Measurements from ENCODE around the gene APBB2. TPM values are rescaled to one million over a fixed set of nuclear protein-coding genes. Genes with fewer than 3 reads are reported as not detected.

APBB2 gene
- total RNA-seq, 1 donor from 2014 or later = 50.8 TPM

DNA sequence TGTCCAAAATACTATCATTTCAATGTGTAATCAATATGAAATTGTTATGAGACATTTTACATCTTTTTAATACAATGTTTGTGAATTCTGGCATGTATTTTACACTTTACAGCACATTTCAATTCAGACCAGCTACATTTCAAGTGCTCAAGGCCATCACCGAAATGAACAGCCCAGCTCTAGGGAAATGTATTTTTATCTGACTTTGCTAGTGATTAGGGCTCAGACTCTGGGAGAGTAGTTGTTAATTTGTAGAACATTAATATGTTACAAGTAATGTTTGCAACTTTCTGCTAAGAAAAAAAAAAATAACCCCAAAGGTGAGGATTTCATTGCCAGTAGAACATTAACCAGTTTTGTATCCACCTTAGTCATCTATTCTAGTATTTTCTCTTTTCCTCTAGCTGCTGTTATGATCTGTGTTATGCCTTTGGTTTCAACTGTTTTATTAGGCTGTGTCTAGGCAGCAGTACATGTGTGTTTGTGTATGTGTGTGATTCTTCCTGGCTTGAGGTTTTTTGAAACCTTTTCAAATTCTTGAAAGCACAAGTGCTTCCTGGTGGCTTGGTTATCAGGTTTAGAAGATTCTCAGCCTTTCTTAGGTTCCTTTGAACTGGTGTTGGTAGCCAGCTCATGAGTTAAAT lies 338.7 kb downstream of the APBB2 start:
- DNase-seq (ENCODE audit: low read depth) = no peak

DNA sequence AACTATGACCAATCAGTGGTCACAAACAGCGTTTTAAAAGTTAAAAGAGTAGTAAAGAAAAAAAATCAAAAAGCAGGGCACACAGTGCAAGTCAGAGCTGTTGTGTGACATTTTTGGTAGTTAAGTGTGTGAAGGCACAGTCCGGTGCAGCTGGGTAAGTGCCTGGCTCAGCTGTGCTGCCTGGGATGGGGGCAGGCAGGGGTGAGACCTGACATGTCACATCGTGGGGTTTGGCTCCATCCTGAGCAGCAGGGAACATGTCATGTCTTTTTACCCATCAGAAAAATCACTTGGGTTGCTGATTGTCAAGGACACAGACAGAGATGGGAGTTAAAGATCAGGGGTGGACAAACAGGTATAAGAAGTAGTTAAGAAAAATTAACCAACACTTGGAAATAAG lies 339.4 kb downstream of the APBB2 start:
- no peak for DNase-seq (ENCODE audit: low read depth)

DNA sequence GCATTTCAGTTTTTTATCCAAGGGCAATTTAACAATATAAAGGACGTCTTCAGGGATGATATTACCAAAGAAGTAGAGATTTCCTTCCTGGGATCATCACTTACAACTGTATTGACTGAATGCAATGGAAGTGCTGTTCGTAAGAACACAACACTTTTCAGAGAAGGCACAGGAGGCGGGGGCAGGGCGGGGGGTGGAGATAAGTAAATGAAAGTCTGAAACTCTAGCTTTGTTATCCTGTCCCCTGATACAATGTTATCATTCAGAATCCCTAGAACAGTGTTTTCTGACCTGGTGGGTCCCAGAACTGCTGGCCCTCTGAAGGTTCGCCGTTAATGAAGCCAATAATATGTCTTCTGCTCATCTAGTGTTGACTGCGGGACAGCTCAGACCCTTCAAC lies 340.0 kb downstream of the APBB2 start:
- DNase-seq (ENCODE audit: low read depth) = no peak

DNA sequence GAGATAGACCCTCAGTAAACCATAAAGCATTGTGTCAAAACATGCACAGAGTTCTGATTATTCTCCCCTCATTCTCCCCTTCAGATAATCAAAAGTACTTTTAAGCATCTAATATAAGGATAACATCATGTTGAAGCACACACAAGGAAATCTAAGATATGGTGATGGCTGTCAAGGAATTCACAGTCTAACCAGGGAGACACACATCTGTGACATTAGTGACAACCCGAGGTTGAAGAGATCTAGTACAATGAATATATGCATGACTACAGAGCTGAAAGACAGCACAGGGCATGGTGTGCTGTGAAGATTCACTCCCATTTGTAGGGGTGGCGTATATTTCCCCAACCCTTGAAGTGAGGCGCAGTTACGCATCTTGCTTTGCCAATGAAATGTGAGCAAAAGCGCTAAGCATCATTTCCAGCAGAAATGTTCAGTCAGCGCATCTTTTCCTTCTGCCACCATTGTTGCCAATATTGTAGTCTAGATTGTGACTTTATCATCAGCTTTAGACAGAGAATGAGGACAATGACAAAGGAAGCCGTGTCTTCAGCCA lies 342.6 kb downstream of the APBB2 start:
- DNase-seq (ENCODE audit: low read depth) = no peak

DNA sequence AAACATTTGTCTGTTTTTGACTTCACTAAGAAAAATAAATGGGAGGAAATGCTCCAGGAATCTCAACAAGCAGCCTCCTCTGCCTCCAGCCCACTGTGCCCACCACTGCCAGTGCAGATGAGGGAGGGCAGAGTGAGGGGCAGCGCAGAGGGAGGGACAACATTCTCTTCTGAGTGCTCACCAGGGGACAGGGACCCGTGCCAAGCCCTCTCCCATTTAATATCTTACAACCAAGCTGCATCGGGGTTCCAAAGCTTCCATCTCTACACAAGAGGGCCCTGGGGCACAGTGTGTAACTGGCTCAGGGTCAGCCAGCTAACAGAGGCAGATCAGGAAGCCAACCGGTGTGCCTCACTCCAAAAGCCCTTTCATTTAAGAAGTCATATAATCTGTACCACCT lies 344.2 kb downstream of the APBB2 start:
- no peak for DNase-seq (ENCODE audit: low read depth)

DNA sequence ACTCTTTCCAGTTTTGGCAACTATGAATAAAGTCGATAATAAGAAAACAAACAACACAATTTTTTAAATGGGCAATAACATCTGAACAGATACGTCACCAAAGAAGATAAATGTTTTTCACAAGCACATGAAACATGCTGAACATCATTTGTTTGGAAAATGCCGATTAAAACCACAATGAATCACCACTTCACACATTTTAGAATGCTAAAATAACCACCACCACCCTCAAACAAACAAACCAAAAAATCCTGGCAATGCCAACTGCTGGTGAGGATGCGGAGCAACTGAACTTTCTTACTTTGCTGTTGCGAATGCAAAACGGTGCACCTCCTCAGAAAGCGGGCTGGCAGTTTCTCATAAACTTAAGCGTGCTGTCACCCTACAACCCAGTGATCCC lies 348.6 kb downstream of the APBB2 start:
- peak; percentile 73 for DNase-seq (ENCODE audit: low read depth)

DNA sequence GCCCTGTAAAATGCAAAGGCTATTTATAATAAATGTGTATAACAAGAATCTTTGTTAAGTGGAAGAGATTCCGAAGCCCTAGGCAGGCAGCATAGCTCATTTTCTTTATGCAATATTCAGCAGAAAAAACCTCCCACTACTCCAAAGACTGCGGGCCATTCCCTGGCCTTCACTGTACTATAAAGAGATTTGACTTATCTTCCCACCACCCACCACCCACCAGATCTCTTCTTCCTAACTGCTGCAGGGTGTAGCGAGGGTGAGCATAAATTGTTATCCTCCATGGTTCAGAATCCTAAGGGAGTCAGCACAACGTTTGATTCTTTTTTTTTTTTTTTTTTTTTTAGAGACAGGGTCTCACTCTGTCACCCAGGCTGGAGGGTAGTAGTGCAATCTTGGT lies 349.8 kb downstream of the APBB2 start:
- DNase-seq (ENCODE audit: low read depth) = no peak

DNA sequence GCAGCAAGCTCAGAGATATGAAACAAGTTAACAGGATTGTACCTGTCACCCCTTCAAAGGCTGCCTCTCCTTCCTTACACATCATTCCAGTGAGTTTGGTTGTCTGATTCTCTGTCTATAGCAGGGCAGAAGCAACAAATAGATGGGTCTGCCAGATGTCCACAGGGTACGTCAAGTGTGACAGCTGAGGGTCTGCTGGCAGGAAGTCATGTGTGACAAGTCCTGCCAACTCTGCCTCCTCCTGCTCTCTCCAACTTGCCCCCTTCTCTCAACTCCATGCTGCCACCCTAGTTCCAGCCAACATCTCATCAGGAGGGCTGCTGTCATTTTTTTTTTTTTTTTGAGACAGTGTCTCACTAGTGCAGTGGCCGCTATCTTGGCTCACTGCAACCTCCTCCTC lies 355.4 kb downstream of the APBB2 start:
- DNase-seq (ENCODE audit: low read depth) = no peak

DNA sequence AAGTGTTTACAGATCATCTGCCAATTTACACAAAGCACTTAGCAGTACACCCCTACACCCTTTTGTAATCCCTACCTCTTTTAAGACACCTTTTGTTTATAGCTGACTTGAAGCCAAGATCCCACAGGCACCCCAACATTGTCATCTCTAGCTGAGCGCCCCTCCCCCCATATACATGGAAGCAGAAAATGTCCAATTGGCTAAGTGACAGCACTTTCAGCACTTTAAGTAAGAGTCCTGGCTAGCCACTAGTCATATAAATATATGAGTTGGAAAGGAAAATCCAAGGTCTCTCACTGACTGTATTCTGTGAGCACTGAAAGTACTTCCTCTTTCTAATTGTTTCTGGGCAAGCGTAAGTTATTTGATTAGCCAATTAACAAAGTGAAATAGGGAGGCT lies 356.4 kb downstream of the APBB2 start:
- no peak for DNase-seq (ENCODE audit: low read depth)

DNA sequence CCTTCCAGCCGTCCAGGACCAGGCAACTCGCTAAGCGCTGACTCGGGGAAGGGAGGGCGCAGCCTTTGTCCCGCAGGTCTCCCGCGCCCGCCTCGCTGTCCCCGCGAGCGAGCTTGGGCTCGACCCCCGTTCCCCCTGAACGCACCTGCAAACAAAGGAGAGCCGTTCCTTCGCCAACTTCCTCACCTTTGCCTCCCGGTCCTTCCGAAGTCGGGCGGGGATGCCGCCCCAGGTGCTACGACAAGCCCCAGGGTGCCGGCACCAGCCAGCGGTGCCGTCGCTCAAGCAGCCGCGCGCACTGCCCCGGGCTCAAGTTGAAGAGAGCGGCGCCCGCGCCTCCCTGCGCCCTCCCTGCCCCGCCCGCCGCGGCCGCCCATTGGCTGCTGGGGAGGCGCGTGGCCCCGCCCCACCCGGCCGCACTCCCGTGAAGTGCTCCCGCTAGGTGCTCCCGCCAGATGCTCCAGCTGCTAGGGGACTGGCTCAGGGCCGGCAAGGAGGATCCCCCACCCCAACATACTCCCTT lies 357.4 kb downstream of the APBB2 start:
- DNase-seq (ENCODE audit: low read depth) = no peak

DNA sequence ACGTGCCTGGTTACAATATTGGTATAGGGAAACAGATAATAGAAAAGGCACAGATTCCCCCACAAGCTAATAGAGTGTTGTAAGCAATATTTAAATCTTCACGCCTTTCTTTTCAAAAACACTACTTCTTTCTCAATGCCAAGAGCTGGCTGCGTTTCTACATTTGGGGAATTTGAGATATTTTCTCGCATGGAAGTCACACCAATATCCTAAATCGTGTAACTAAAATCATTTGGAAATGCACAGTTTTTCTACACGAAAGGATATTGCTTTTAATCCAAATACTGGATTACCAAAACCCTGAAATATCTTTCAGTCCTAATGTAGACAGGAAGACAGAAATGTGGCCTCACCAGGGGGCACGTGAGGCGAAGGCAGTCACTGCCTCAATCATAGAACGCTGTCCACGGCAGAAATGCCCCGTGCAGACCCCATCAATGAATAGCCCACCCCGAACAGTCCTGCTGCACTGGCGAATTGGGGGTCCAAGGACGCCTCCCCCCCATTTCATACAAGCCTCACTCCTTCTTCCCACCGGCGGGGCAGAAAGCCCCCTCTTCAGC lies 358.0 kb downstream of the APBB2 start:
- DNase-seq (ENCODE audit: low read depth) = no peak

DNA sequence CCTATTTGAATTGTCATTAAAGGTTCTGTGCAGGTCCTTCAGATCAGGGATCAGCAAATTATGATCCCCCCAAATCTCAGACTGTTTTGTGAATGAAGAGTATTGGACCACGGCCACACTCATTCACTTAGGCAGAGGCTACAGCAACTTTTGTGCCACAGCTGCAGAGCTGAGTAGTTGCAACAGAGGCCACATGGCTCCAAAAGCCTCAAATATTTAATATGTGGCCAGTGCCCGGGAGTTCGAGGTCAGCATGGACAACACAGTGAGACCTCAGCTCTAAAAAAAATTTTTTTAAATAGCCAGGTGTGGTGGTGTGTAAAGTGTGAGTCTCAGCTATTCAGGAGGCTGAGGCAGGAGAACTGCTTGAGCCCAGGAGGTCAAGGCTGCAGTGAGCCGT lies 363.8 kb downstream of the APBB2 start:
- DNase-seq (ENCODE audit: low read depth) = peak; percentile 89

DNA sequence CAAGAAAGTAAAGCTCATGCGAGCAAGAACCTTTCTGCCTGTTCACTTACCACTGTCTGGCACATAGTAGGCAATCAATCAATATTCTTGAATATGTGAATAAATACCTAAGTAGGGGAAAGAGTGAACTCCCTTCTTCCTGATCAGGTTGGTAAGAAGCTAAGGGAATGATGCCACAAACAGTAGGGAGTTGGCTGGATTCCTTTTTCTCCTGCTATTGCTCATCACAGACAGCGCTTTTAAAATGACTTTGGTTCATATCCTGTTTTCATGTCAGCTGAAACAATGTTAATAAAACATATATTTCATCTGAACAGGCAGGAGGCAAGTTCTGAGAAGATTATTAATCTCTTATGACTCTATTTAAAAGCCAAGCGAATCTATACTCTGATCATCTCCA lies 365.4 kb downstream of the APBB2 start:
- DNase-seq (ENCODE audit: low read depth) = no peak

DNA sequence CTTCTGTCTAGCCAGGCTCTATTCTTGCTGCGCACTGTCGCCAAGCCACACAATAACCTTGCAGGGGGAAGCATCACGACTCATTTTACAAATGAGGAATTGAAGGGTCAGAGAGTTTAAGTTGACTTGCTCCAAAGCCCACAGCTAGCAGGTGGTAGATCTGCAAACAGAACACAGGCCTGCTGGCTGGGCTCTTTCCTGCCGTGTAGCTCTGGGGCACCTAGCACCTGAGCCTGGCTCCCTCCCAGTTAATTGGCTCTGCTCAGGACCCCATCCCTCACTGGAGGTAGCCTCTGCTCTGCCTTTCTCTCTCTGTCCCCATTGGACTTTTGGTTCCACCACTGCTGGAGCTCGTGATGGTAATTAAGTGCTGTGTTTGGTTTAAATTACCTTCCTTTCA lies 366.1 kb downstream of the APBB2 start:
- DNase-seq (ENCODE audit: low read depth) = peak; percentile 71

DNA sequence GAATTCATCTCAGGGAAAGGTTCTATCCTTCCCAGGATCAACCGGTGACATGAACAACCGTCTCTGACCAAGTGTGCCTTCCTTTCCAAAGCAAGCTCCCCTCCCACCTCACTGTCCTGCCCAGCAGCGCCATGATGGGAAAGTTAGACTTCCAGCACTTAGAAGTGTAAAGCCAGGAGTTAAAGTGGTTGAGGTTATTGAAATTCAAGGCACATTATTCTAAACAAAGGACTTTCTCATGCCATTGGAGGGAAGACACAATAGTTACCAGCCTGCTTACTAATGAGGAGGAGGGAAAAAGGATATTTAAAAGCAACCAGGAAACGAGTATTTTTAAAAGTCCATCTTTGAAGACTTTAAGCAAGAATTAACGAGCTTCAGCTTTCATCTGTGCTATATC lies 367.8 kb downstream of the APBB2 start:
- DNase-seq (ENCODE audit: low read depth) = no peak

DNA sequence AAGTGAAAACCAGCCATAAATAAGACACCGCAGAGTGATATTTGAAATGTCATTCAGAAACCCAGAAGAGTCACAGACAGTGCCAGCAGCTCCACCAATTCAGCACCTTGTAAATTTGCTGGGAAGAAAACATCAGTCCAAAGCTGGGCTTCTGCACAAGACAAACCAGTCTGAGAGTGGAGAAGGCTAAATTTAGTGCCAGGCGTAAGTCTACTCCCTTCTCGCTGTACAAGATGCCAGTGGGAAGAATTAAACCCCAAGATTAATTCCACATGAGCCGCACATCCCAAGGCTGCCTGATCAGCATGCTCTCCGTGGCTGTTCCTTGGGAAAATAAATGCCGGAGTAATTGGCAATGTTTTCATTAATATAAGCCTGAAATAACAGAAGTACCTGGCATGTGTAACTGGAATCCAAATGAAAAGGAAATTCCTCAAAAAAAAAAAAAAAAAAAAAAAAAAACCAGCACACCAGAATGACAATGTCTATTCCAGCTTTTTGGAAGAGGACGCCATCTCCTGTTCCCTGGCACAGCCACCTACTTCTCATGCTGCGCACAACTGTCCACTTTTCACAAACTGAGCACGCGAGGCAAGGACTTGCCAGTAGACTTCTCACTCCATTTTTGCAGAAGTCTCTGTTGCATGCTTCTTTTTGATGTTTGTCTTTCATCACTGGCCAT lies 369.0 kb downstream of the APBB2 start:
- peak; percentile 82 for DNase-seq (ENCODE audit: low read depth)

DNA sequence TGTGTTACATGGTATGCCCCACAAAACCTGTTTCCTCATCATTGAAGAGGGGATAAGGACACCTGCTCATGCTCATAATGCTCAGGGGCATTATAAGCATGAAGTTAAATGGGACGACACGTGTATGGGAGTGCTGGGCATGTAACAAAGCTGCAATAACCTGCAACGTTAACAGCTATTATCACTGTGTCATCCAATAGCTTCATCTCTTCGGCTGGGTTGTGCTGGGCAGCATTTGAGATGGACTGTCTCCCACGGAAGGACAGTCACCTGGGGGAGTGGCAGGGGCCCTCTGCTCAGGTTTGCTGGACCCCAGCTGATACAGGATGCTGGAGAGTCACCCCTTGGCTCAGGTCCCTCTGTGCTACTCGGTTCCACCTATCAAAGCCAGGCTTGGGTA lies 370.1 kb downstream of the APBB2 start:
- no peak for DNase-seq (ENCODE audit: low read depth)

DNA sequence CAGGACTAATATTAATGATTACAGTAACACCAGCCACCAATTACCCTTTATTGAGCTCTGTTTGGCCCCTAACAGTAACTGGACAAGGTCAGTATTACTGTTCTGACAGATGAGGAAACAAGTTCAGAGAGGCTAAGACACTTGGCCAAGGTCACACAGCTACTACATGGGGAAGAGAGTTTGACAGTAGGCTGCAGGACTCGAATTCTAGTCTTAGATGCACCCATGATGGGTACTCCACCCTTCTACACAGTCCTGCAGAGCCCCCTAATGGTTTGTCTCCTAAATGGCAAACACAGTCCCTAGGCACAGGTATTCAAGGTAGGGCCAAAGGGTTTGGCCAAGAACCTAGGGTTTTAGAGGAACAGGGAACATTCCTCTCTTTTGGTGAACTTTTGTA lies 370.6 kb downstream of the APBB2 start:
- DNase-seq (ENCODE audit: low read depth) = no peak

DNA sequence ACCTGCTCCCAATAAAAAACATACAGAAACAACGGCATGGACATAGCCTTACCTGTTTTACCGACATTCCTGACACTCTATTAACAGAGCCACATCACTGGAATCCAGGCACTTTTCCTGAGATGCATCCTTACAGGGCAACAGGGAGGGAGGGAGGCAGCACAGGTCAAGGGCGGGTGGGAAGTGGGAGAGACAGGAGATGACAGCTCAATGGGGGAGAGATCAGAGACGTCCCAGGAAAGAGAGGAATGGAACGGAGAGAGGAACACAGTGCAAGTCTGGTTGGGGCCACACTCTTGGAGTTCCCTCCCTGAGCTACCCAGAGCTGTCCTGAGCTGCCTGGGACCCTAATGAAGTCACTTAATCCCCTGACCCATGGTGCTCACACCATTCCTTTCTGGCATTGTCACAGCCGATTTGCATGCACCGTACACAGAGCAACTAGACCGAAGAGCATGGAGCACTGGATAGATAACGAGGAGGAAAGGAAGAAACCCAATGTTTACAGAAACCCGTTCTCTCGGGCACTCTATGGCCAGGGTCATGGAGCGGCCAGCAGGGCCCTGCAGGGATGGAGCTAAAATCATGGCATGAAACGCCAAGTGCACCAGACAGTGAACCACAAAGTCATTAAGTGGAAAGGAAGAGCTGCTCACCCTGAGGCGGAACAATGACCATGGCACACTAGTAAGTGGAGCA lies 371.5 kb downstream of the APBB2 start:
- DNase-seq (ENCODE audit: low read depth) = no peak

DNA sequence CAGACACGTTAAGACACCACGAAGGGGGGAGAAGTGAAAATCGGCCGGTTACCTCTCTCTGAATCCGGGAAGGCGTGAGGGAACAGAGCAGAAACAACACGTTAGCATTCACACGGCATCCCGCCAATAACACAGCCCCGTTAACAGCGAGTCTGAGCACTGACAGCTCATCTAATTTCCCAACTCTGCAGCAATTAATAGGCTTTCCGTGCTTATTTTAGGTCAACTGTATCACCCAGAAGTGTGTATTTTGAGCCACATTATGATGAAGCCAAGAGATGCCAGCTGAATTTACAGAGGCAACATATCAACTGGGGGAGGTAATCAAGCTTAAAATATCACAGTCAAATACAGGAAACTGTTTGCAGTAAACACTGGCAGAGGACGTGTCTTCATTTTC lies 372.0 kb downstream of the APBB2 start:
- DNase-seq (ENCODE audit: low read depth) = peak; percentile 75

DNA sequence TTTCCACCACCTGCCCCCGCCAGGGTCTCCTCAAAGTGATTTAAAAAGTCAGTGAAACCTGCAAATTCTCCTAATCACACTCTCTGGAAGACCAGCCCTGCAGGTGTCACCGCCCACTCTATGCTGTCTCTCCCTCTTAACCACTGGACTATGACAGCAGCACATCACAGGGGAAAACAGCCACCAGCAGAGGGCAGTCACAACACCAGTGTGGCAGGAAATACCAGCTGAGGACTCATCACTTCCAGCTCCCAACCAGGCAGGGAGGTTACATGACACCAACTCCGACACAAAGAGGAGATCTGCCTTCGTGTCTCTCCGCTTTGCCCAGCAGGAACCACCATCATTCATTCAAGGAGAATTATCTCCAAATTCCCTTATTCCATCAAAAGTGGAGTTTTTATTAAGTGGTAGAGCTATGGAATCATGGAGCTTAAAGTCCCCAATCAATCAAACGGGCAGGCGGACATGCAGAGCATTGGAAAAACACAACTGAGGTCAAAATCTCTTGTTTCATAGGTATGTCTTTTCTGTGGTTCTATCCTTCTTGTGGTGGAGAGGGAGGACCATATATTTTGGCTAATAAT lies 373.3 kb downstream of the APBB2 start:
- DNase-seq (ENCODE audit: low read depth) = peak; percentile 88
